ENCODE measurements around the gene IL27RA. TPM values are rescaled to one million over a fixed set of nuclear protein-coding genes. Genes with fewer than 3 reads are reported as not detected.

Gene IL27RA
- total RNA-seq, 1 experiment from 2014 or later: 13.6 TPM

GRCh38 chr19:14091081-14091812, 59.7 kb downstream of the IL27RA start:
- no peaks in the 10 kb centered on the region for H3K79me2 ChIP-seq (ENCODE audit: insufficient read depth, low read length)
- no peak overlapping the region for H3T11ph ChIP-seq (ENCODE audit: low read length)
- no peak overlapping the region for H3K56ac ChIP-seq (ENCODE audit: insufficient read length, low read depth, low read length)
- no peak overlapping the region for H2AFZ ChIP-seq (ENCODE audit: low read length)
- peaks cover 6% of the 10 kb centered on the region for H3K9me3 ChIP-seq (ENCODE audit: control insufficient read depth, low read depth, low read length)
- peaks cover 21% of the 10 kb centered on the region for H3K27me3 Mint-ChIP-seq (ENCODE audit: low read depth)
- H3K4me2 ChIP-seq (ENCODE audit: insufficient read depth, insufficient read length, low read length): peak overlapping the region; percentile 68
- no peak overlapping the region for H4K91ac ChIP-seq (ENCODE audit: insufficient read length, low read depth, low read length)
- H4K8ac ChIP-seq (replicated peaks; ENCODE audit: insufficient read length, low read depth, low read length): no peak overlapping the region
- no peak overlapping the region for H2BK5ac ChIP-seq (ENCODE audit: insufficient read length, low read length)
- H3K36me3 Mint-ChIP-seq (ENCODE audit: insufficient read depth in 1 of 3, low read depth in 3 of 3): peaks cover 17 to 36% (median 29%) of the 10 kb centered on the region in 3 experiments
- no peaks in the 10 kb centered on the region for H3K27me3 ChIP-seq (ENCODE audit: insufficient read depth, low read length)
- H4K20me1 ChIP-seq (ENCODE audit: control insufficient read depth, insufficient read depth, insufficient read length): no peaks in the 10 kb centered on the region
- H3K23me2 ChIP-seq (ENCODE audit: insufficient read length, low read depth, low read length, poor library complexity, severe bottlenecking): peaks cover 8% of the 10 kb centered on the region
- no peak overlapping the region for H3K9ac ChIP-seq (ENCODE audit: extremely low read depth, insufficient read length, low read length)
- peaks cover 12% of the 10 kb centered on the region in 2 experiments for H3K4me1 Mint-ChIP-seq
- 0 out of 3 replicates have a peak, but pooled peaks have one; percentile 16 for TF ChIP-seq CTCF (conservative IDR thresholded peaks at IDR 0.05)
- no peak overlapping the region for H2BK12ac ChIP-seq (ENCODE audit: insufficient read length, low read depth, low read length)
- no peak overlapping the region for H3K18ac ChIP-seq (ENCODE audit: insufficient read length, low read depth, low read length)
- H3K27ac ChIP-seq (ENCODE audit: insufficient read length, low read depth, low read length): no peak overlapping the region
- H2BK15ac ChIP-seq (ENCODE audit: low read depth, low read length): no peak overlapping the region
- no peak overlapping the region for H3K23ac ChIP-seq (ENCODE audit: insufficient read length, low read depth, low read length)
- peaks cover 13 to 15% of the 10 kb centered on the region in 2 experiments for H3K9me3 Mint-ChIP-seq
- peak overlapping the region; percentile 70 to 92 (median 78); a peak in 4 of 7 replicates for H3K27ac Mint-ChIP-seq
- no peaks in the 10 kb centered on the region for H3K79me1 ChIP-seq (ENCODE audit: insufficient read depth, low read depth, low read length, poor library complexity, severe bottlenecking)
- no peak for DNase-seq
- WGBS (ENCODE audit: extremely low coverage, insufficient read length, low lambda C conversion rate): no CpG with 5 or more reads among the region's 72 CpGs
- no peaks in the 10 kb centered on the region for H3K4me1 ChIP-seq (ENCODE audit: insufficient read depth, low read length)
- no peak overlapping the region for H4K5ac ChIP-seq (ENCODE audit: insufficient read length, low read depth, low read length)
- H2BK120ac ChIP-seq (ENCODE audit: low read depth, low read length, poor library complexity, severe bottlenecking): no peak overlapping the region
- H2AK5ac ChIP-seq (ENCODE audit: insufficient read length, low read length): no peak overlapping the region
- H2BK20ac ChIP-seq (ENCODE audit: low read depth, low read length, poor library complexity, severe bottlenecking): no peak overlapping the region
- peak overlapping the region; percentile 78 to 98 for H3K4me3 Mint-ChIP-seq
- no peak overlapping the region for H3K4ac ChIP-seq (ENCODE audit: low read depth, low read length)
- no peak overlapping the region; the same call in 1 of the 2 replicates for H3K14ac ChIP-seq (ENCODE audit: insufficient read depth, low read length)
